AG04449 (cell line): ENCODE measurements around the gene MEDAG.

Source experiments
- CTCF ChIA-PET: fragments of 350-600 bp; formaldehyde crosslinking; extraction: SDS; loops from one replicate; lab custom pipeline; 2021; ENCODE audit warnings: antibody characterized with exemption; lab: Yijun Ruan, JAX
- POLR2A ChIA-PET: fragments of 400-600, 350-600 bp; formaldehyde crosslinking; extraction: SDS; loops from one replicate; lab custom pipeline; 2020; ENCODE audit warnings: antibody characterized with exemption, inconsistent platforms; lab: Yijun Ruan, JAX
- DNase-seq: peaks from one replicate; pipeline ENCODE4 v3.0.0-alpha.2; 2010; ENCODE audit warnings: low read depth, low spot score
- H3K4me3 ChIP-seq: 2 replicates; pipeline ENCODE4 v1.5.1; 2011; ENCODE audit warnings: low read depth, mild to moderate bottlenecking, control low read depth, low read length
- TF ChIP-seq, protein P1 (sequence below): IDR thresholded peaks from one replicate; pipeline ENCODE4 v1.5.1; 2011; ENCODE audit warnings: mild to moderate bottlenecking, moderate library complexity, low read length, control low read depth, inconsistent platforms; ENCODE audit not compliant: insufficient read depth; ENCODE audit errors: missing control alignments

MEDAG gene

DNA sequence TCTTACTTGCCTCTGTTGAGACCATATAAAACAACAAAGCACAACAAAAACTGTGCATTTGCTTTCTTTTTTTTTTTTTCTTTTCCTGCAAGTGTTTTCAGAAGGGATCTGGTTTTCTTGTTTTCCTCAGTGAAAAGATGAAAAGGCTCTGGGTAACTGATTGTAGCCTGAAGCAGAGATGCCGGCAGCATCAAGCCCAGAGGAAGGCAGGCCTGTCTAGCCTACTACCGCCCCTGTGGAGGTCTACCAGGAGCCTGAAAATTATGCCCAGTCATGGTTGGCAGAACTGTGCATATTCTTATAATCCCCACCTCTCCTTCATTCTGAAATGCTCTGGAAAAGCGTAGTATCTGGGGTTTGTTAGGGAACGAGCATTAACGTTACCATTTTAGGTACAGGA is 32.6 kb upstream of the MEDAG start:
- no peak overlapping the region for H3K4me3 ChIP-seq
- TF ChIP-seq, protein P1, sequence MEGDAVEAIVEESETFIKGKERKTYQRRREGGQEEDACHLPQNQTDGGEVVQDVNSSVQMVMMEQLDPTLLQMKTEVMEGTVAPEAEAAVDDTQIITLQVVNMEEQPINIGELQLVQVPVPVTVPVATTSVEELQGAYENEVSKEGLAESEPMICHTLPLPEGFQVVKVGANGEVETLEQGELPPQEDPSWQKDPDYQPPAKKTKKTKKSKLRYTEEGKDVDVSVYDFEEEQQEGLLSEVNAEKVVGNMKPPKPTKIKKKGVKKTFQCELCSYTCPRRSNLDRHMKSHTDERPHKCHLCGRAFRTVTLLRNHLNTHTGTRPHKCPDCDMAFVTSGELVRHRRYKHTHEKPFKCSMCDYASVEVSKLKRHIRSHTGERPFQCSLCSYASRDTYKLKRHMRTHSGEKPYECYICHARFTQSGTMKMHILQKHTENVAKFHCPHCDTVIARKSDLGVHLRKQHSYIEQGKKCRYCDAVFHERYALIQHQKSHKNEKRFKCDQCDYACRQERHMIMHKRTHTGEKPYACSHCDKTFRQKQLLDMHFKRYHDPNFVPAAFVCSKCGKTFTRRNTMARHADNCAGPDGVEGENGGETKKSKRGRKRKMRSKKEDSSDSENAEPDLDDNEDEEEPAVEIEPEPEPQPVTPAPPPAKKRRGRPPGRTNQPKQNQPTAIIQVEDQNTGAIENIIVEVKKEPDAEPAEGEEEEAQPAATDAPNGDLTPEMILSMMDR, result no peak
- CTCF ChIA-PET, result interaction anchor here (0.8 to 4.1 kb wide), 5 partner anchors 7 to 177 kb away, joined by 3 to 21 read pairs (median 4); no protein-coding TSS in a partner anchor
- POLR2A ChIA-PET, result interaction anchor here (0.6 kb wide), 1 partner anchor 484 kb away, joined by 3 read pairs; no protein-coding TSS in a partner anchor
- DNase-seq, result no peak

GRCh38 chr13:30874111-30874510 is 32.0 kb upstream of the MEDAG start:
- no peak for DNase-seq
- ChIA-PET POLR2A (no interaction called here), CTCF (interaction anchor here (1.1 to 4.1 kb wide), 4 partner anchors 8 to 138 kb away, joined by 4 to 21 read pairs (median 6); no protein-coding TSS in a partner anchor)
- TF ChIP-seq, protein P1, result no peak
- no peak overlapping the region for H3K4me3 ChIP-seq

DNA sequence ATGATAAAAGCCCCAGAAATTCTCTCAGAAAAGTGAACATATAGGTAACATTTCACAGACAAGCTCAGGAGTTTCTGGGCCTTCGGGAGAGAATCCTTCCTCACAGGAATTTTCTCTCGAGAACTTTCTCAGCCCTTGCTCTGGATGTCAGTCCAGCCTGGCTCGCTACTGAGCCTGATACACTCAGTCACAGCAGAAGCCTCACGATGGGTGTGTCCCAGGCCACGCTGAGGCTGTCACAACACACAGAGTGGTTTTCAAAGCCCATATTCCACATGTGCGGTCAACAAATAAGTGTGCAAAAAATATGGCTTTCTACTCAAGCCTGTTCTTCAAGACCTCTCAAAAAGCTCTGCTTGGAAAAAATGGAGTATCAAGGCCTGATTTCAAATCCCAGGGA is 31.5 kb upstream of the MEDAG start:
- ChIA-PET POLR2A (no interaction called here), CTCF (interaction anchor here (1.1 to 4.1 kb wide), 3 partner anchors 8 to 137 kb away, joined by 4 to 21 read pairs (median 4); no protein-coding TSS in a partner anchor)
- no peak overlapping the region for H3K4me3 ChIP-seq

DNA sequence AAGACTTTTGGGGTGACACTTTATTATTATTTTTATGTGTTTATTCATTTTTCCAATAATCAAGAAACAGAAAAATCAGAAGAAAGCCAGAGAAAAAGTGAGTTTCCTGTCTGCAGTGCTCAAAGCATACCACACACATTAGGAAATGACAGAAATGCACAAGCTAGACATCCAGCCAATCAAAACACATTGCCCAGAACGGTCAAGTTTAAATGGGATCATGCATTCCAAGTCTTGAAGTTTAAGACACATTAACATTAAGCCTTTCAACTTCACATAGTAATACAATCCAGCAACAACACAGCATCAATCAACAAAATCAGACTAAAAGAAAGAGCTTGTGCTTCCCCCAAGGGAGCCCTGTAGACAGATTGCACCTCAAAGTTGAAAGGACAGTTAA is 28.7 kb upstream of the MEDAG start:
- H3K4me3 ChIP-seq, result no peak overlapping the region
- TF ChIP-seq, protein P1, result no peak
- POLR2A ChIA-PET, result no interaction called here
- CTCF ChIA-PET, result interaction anchor here (0.8 to 1.4 kb wide), 4 partner anchors 11 to 20 kb away, joined by 3 to 8 read pairs (median 4); no protein-coding TSS in a partner anchor
- peak; percentile 65 for DNase-seq

More for the DNA sequence above, 31.5 kb upstream of the MEDAG start:
- TF ChIP-seq, protein P1, result no peak
- no peak for DNase-seq

- ChIA-PET CTCF (interaction anchor here (0.8 to 2.9 kb wide), 9 partner anchors 9 to 199 kb away, joined by 3 to 20 read pairs (median 5); no protein-coding TSS in a partner anchor), POLR2A (interaction anchor here (2.0 kb wide), 1 partner anchor 10 kb away, joined by 8 read pairs; no protein-coding TSS in a partner anchor)
- TF ChIP-seq, protein P1, result no peak
- DNase-seq, result no peak
- no peak overlapping the region for H3K4me3 ChIP-seq
These were observed 25.8 kb upstream of the MEDAG start for GRCh38 chr13:30880151-30880855.

- peak; percentile 82 for DNase-seq
- ChIA-PET CTCF (interaction anchor here (0.8 to 2.9 kb wide), 6 partner anchors 8 to 160 kb away, joined by 3 to 20 read pairs (median 4); no protein-coding TSS in a partner anchor), POLR2A (interaction anchor here (2.0 kb wide), 1 partner anchor 11 kb away, joined by 8 read pairs; no protein-coding TSS in a partner anchor)
- TF ChIP-seq, protein P1, result no peak
- H3K4me3 ChIP-seq, result no peak overlapping the region
These were observed 25.3 kb upstream of the MEDAG start for GRCh38 chr13:30880856-30881155.
